Lower leg skin (tissue), 3 donors: ENCODE data around the gene CLTCL1.

Experiments used
- CTCF ChIP-seq, 3 donors: fragments of 450-650 bp; IDR thresholded peaks; one replicate each; pipeline ENCODE4 v1.5.1; 2016; ENCODE audit warnings: antibody characterized with exemption in 3 of 3, mild to moderate bottlenecking in 3 of 3, moderate library complexity in 2 of 3
- POLR2A ChIP-seq, 2 donors: fragments of 450-650 bp; IDR thresholded peaks; one replicate each; pipeline ENCODE4 v1.6.1; 2016 to 2017; ENCODE audit warnings: antibody characterized with exemption in 2 of 2, mild to moderate bottlenecking in 1 of 2, moderate library complexity in 1 of 2

DNA sequence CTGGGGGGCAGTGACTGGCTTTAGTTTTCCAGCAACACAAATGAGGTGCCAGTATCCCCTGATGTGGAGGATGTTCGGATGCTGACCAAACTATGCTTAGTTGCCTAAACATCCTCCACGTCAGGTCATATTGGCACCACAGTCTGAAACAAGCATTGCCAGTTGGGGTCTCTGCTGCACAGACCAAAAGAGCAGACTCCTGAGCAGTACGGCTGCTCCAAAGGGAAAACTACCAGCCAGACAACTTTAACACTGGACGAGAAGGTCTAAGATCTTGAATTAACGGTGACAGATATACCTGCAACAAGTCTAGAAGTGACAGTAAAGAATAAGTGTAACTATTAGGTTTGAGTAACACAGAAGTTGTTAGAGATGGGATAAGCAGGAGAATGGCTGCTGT is 40.5 kb upstream of the CLTCL1 start:
- TF ChIP-seq CTCF (IDR thresholded peaks at IDR 0.05): no peak
- no peak for TF ChIP-seq POLR2A (IDR thresholded peaks at IDR 0.05)
